SK-N-SH treated with all-trans-retinoic acid at 6 μM for 48 hours (cell line): ENCODE measurements around the gene DNAJC22.

ENCODE experiments used
- ATAC-seq: fragments of 200-7000 bp; cut with Tn5 transposase; 3 replicates; pipeline ENCODE4 v1.9.1; 2020; ENCODE audit warnings: mild to moderate bottlenecking, moderate library complexity
- ARNTL ChIP-seq: fragments of 450-650 bp; formaldehyde crosslinking; IDR thresholded peaks from 2 replicates; pipeline ENCODE4 v1.5.0; 2020; ENCODE audit warnings: low read depth, mild to moderate bottlenecking, moderate library complexity, borderline replicate concordance
- BACH2 ChIP-seq: fragments of 250-450 bp; sonication (Bioruptor Pico); IDR thresholded peaks from 2 replicates; pipeline ENCODE4 v1.9.0; 2021; ENCODE audit warnings: mild to moderate bottlenecking, borderline replicate concordance
- CREB5 ChIP-seq: fragments of 250-450 bp; sonication (Bioruptor Pico); IDR thresholded peaks from 2 replicates; pipeline ENCODE4 v1.5.1; 2020; ENCODE audit warnings: low read depth, mild to moderate bottlenecking, moderate library complexity
- CSDC2 ChIP-seq: fragments of 250-450 bp; sonication (Bioruptor Pico); IDR thresholded peaks from 2 replicates; pipeline ENCODE4 v1.5.0; 2020; ENCODE audit warnings: mild to moderate bottlenecking, moderate library complexity
- CSRNP3 ChIP-seq: fragments of 250-450 bp; sonication (Bioruptor Pico); IDR thresholded peaks from 2 replicates; pipeline ENCODE4 v1.5.1; 2021; ENCODE audit warnings: mild to moderate bottlenecking, moderate library complexity
- GLIS3 ChIP-seq: fragments of 250-450 bp; sonication (Bioruptor Pico); IDR thresholded peaks from 2 replicates; pipeline ENCODE4 v1.5.0; 2020; ENCODE audit warnings: mild to moderate bottlenecking, moderate library complexity
- OSR1 ChIP-seq: fragments of 250-450 bp; sonication (Bioruptor Pico); IDR thresholded peaks from 2 replicates; pipeline ENCODE4 v1.8.0; 2022; ENCODE audit warnings: moderate library complexity, mild to moderate bottlenecking, inconsistent platforms
- PATZ1 ChIP-seq: fragments of 250-450 bp; sonication (Bioruptor Pico); IDR thresholded peaks from 2 replicates; pipeline ENCODE4 v1.8.0; 2020; ENCODE audit warnings: mild to moderate bottlenecking, moderate library complexity, borderline replicate concordance
- POU6F1 ChIP-seq: fragments of 250-450 bp; sonication (Bioruptor Pico); IDR thresholded peaks from 2 replicates; pipeline ENCODE4 v1.8.0; 2021; ENCODE audit warnings: low read depth, mild to moderate bottlenecking, moderate library complexity, borderline replicate concordance
- PPARA ChIP-seq: fragments of 250-450 bp; sonication (Bioruptor Pico); IDR thresholded peaks from 2 replicates; pipeline ENCODE4 v1.5.0; 2020; ENCODE audit warnings: mild to moderate bottlenecking, borderline replicate concordance
- RARB ChIP-seq: fragments of 250-450 bp; sonication (Bioruptor Pico); IDR thresholded peaks from 2 replicates; pipeline ENCODE4 v1.8.0; 2021; ENCODE audit warnings: mild to moderate bottlenecking, moderate library complexity
- SNAI2 ChIP-seq: fragments of 250-450 bp; sonication (Bioruptor Pico); IDR thresholded peaks from 2 replicates; pipeline ENCODE4 v1.5.0; 2020; ENCODE audit warnings: mild to moderate bottlenecking, moderate library complexity
- TCF4 ChIP-seq: fragments of 250-450 bp; sonication (Bioruptor Pico); IDR thresholded peaks from 2 replicates; pipeline ENCODE4 v1.8.0; 2021; ENCODE audit warnings: mild to moderate bottlenecking, moderate library complexity, borderline replicate concordance
- TOX ChIP-seq: fragments of 250-450 bp; sonication (Bioruptor Pico); IDR thresholded peaks from 2 replicates; pipeline ENCODE4 v1.8.0; 2021; ENCODE audit warnings: mild to moderate bottlenecking, moderate library complexity, borderline replicate concordance
- TSHZ2 ChIP-seq: fragments of 250-450 bp; sonication (Bioruptor Pico); IDR thresholded peaks from 2 replicates; pipeline ENCODE4 v1.5.0; 2020; ENCODE audit warnings: mild to moderate bottlenecking, moderate library complexity
- ZC3H10 ChIP-seq: fragments of 250-450 bp; sonication (Bioruptor Pico); IDR thresholded peaks from 2 replicates; pipeline ENCODE4 v1.5.1; 2021; ENCODE audit warnings: mild to moderate bottlenecking, moderate library complexity
- ZFP3 ChIP-seq: fragments of 250-450 bp; sonication (Bioruptor Pico); IDR thresholded peaks from 2 replicates; pipeline ENCODE4 v1.5.0; 2020; ENCODE audit warnings: mild to moderate bottlenecking, moderate library complexity
- ZFP30 ChIP-seq: fragments of 450-650 bp; formaldehyde crosslinking; IDR thresholded peaks from 2 replicates; pipeline ENCODE4 v1.5.0; 2022; ENCODE audit warnings: mild to moderate bottlenecking, moderate library complexity
- ZNF8 ChIP-seq: fragments of 450-650 bp; formaldehyde crosslinking; IDR thresholded peaks from 2 replicates; pipeline ENCODE4 v1.5.0; 2020; ENCODE audit warnings: mild to moderate bottlenecking, moderate library complexity

The DNAJC22 gene

GRCh38 chr12:49347311-49348193 is 864 bp downstream of the DNAJC22 start:
- TF ChIP-seq PATZ1 (CRISPR knock-in tag) (peak; percentile 85; the same call in 1 of the 2 replicates), RARB (CRISPR knock-in tag) (no peak)
- TF ChIP-seq, all 23 proteins: peak for 1
- peak; percentile 86 for ATAC-seq

- no peak for ATAC-seq
- TF ChIP-seq TCF4 (CRISPR knock-in tag) (no peak), CREB5 (CRISPR knock-in tag) (no peak), SNAI2 (no peak), RARB (CRISPR knock-in tag) (no peak), BACH2 (CRISPR knock-in tag) (no peak), PPARA (CRISPR knock-in tag) (no peak), OSR1 (CRISPR knock-in tag) (no peak), ZC3H10 (CRISPR knock-in tag) (no peak), ZFP30 (CRISPR knock-in tag) (no peak), CSRNP3 (CRISPR knock-in tag) (no peak), ZFP3 (CRISPR knock-in tag) (no peak), GLIS3 (CRISPR knock-in tag) (no peak), CSDC2 (CRISPR knock-in tag) (no peak)
Measured at GRCh38 chr12:49348781-49349180, 2.1 kb downstream of the DNAJC22 start.

- no peak for ATAC-seq
- TF ChIP-seq PPARA (CRISPR knock-in tag) (no peak), POU6F1 (CRISPR knock-in tag) (no peak), ZNF8 (no peak), PATZ1 (CRISPR knock-in tag) (no peak), ZC3H10 (CRISPR knock-in tag) (no peak), CSDC2 (CRISPR knock-in tag) (no peak), CREB5 (CRISPR knock-in tag) (no peak)
Measured at GRCh38 chr12:49349266-49349665, 2.6 kb downstream of the DNAJC22 start.

- ATAC-seq: no peak
- no peak for TF ChIP-seq ZC3H10 (CRISPR knock-in tag)
- no peak for TF ChIP-seq ZFP3 (CRISPR knock-in tag)
- TF ChIP-seq ARNTL (CRISPR knock-in tag): no peak
- no peak for TF ChIP-seq TSHZ2 (CRISPR knock-in tag)
- no peak for TF ChIP-seq TOX (CRISPR knock-in tag)
- no peak for TF ChIP-seq CSDC2 (CRISPR knock-in tag)
- no peak for TF ChIP-seq CSRNP3 (CRISPR knock-in tag)
- no peak for TF ChIP-seq RARB (CRISPR knock-in tag)
Measured at GRCh38 chr12:49352351-49352750, 5.7 kb downstream of the DNAJC22 start.
